Measurements from ENCODE around the gene CSF2RB. TPM values are rescaled to one million over a fixed set of nuclear protein-coding genes. Genes with fewer than 3 reads are reported as not detected.

Gene CSF2RB
- total and polyA plus RNA-seq, 12 donors = 0.55 to 12.4 (median 4.4) TPM

- intact Hi-C loops (cut with DNase I) = no loop called here
- 77 to 94% (median 79%) methylated on average over 6 of the region's 6 CpGs for WGBS, 4 donors
- no peak for TF ChIP-seq POLR2A (IDR thresholded peaks at IDR 0.05)
- TF ChIP-seq, protein P1, sequence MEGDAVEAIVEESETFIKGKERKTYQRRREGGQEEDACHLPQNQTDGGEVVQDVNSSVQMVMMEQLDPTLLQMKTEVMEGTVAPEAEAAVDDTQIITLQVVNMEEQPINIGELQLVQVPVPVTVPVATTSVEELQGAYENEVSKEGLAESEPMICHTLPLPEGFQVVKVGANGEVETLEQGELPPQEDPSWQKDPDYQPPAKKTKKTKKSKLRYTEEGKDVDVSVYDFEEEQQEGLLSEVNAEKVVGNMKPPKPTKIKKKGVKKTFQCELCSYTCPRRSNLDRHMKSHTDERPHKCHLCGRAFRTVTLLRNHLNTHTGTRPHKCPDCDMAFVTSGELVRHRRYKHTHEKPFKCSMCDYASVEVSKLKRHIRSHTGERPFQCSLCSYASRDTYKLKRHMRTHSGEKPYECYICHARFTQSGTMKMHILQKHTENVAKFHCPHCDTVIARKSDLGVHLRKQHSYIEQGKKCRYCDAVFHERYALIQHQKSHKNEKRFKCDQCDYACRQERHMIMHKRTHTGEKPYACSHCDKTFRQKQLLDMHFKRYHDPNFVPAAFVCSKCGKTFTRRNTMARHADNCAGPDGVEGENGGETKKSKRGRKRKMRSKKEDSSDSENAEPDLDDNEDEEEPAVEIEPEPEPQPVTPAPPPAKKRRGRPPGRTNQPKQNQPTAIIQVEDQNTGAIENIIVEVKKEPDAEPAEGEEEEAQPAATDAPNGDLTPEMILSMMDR (IDR thresholded peaks at IDR 0.05) = no peak
- Histone ChIP-seq H3K27ac (no peak overlapping the region), H3K4me1 (replicated peaks in 1 of 2) (no peaks in the 10 kb centered on the region), H3K27me3 (no peaks in the 10 kb centered on the region), H3K4me3 (no peak overlapping the region), H3K36me3 (replicated peaks in 1 of 2) (no peaks in the 10 kb centered on the region), H3K9me3 (replicated peaks in 1 of 3) (no peaks in the 10 kb centered on the region)
- DNase-seq = no peak
Observed at GRCh38 chr22:36904260-36904880, 9.1 kb upstream of the CSF2RB start.

- TF ChIP-seq, protein P1 (IDR thresholded peaks at IDR 0.05) = no peak
- no peak for TF ChIP-seq POLR2A (IDR thresholded peaks at IDR 0.05)
- 77 to 84% (median 79%) methylated on average over 6 to 7 of the region's 7 CpGs for WGBS, 4 donors
- intact Hi-C loops (cut with DNase I) = no loop called here
- Histone ChIP-seq H3K4me1 (replicated peaks in 1 of 2) (no peaks in the 10 kb centered on the region), H3K27me3 (no peaks in the 10 kb centered on the region), H3K9me3 (replicated peaks in 1 of 3) (no peaks in the 10 kb centered on the region), H3K36me3 (replicated peaks in 1 of 2) (no peaks in the 10 kb centered on the region), H3K27ac (no peak overlapping the region), H3K4me3 (no peak overlapping the region)
- DNase-seq = no peak
Observed at GRCh38 chr22:36907253-36908195, 5.9 kb upstream of the CSF2RB start.

DNA sequence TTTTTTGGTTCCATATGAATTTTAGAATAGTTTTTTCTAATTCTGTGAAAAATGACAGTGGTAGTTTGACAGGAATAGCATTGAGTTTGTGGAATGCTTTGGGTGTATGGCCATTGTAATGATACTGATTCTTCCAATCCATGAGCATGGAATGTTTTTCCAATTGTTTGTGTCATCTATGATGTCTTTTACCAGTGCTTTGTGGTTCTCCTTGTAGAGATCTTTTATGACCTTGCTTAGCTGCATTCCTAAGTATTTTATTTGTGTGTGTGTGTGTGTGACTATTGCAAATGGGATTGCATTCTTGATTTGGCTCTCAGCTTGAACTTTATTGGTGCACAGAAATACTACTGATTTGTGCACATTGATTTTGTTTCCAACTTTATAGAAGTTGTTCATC lies 3.0 kb upstream of the CSF2RB start:
- Histone ChIP-seq H3K36me3 (replicated peaks in 1 of 2) (no peaks in the 10 kb centered on the region), H3K9me3 (replicated peaks in 1 of 3) (no peaks in the 10 kb centered on the region), H3K4me3 (no peak overlapping the region), H3K27me3 (no peaks in the 10 kb centered on the region), H3K27ac (no peak overlapping the region), H3K4me1 (replicated peaks in 1 of 2) (no peaks in the 10 kb centered on the region)
- TF ChIP-seq, protein P1 (IDR thresholded peaks at IDR 0.05) = no peak
- DNase-seq = no peak
- intact Hi-C loops (cut with DNase I) = no loop called here

- intact Hi-C loops (cut with DNase I) = no loop called here
- H3K27ac ChIP-seq = no peak overlapping the region
- 65 to 72% (median 70%) methylated on average over 13 of the region's 13 CpGs for WGBS, 4 donors
- H3K4me3 ChIP-seq = no peak overlapping the region
- no peaks in the 10 kb centered on the region for H3K36me3 ChIP-seq (replicated peaks in 1 of 2)
- no peak for DNase-seq
- no peaks in the 10 kb centered on the region for H3K9me3 ChIP-seq (replicated peaks in 1 of 3)
- H3K4me1 ChIP-seq (replicated peaks in 1 of 2) = no peaks in the 10 kb centered on the region
- H3K27me3 ChIP-seq = no peaks in the 10 kb centered on the region
- no peak for TF ChIP-seq POLR2A (IDR thresholded peaks at IDR 0.05)
- TF ChIP-seq, protein P1 (IDR thresholded peaks at IDR 0.05) = no peak
Observed at GRCh38 chr22:36911887-36912661, 1.4 kb upstream of the CSF2RB start.
